GM12878 (cell line): ENCODE data around the gene BCL11A. TPM values are rescaled to one million over a fixed set of nuclear protein-coding genes. Genes with fewer than 3 reads are reported as not detected.

Source experiments
- polyA plus RNA-seq, 11 experiments: library from polyadenylated mRNA; depleted of rRNA in 4 of 11; unstranded in 6 of 11; stranded (reverse) in 5 of 11; fragments of >200 nt; fragmentation: Nextera tagmentation in 4 of 11; fragmentation: Illumina TruSeq in 1 of 11; extraction: Ambion mirVana in 4 of 11; extraction: Trizol in 1 of 11; gene quantifications; 1 replicate in 1 of 11; 2 replicates in 10 of 11; pipeline versions ENCODE4 v1.2.1 to v1.2.3, GENCODE V29; 2011 to 2016; ENCODE audit warnings: inconsistent platforms in 2 of 11, missing spikeins in 2 of 11, low read depth in 1 of 11
- total RNA-seq, 4 experiments: library from RNA; depleted of rRNA in 3 of 4; stranded (reverse); fragments of >200 nt in 3 of 4; fragmentation: Illumina TruSeq in 1 of 4; extraction: Trizol in 1 of 4; gene quantifications; 2 replicates each; pipeline versions ENCODE4 v1.2.1 to v1.2.3, GENCODE V29; 2013 to 2021
- TF ChIP-seq, protein P1 (sequence below): fragments of 450-650 bp; formaldehyde crosslinking; IDR thresholded peaks from 2 replicates; pipeline ENCODE4 v1.4.0; 2020; ENCODE audit warnings: mild to moderate bottlenecking, moderate library complexity
- TF ChIP-seq, protein P2 (sequence below), 3 experiments: IDR thresholded peaks in 2 of 3; conservative IDR thresholded peaks in 1 of 3; 2 replicates each; pipeline ENCODE4 v1.5.1; 2011; ENCODE audit warnings: low read depth in 3 of 3, low read length in 3 of 3, mild to moderate bottlenecking in 3 of 3, control low read depth in 2 of 3, moderate library complexity in 2 of 3, inconsistent platforms in 1 of 3, mixed read lengths in 1 of 3; ENCODE audit not compliant: control insufficient read depth in 2 of 3, insufficient read depth in 1 of 3; ENCODE audit errors: extremely low read depth in 1 of 3
- TF ChIP-seq, protein P3 (sequence below): fragments of 450-650 bp; IDR thresholded peaks from 2 replicates; pipeline ENCODE4 v1.6.1; 2018; ENCODE audit warnings: mild to moderate bottlenecking, low read depth, moderate library complexity; ENCODE audit not compliant: partially characterized antibody
- TF ChIP-seq, protein P4 (sequence below): fragments of 450-650 bp; IDR thresholded peaks from 2 replicates; pipeline ENCODE4 v1.6.1; 2016; ENCODE audit warnings: mild to moderate bottlenecking

Gene BCL11A
- total and polyA plus RNA-seq, 10 of the 15 experiments (the other 5 are each of a cell fraction or from before 2014, with no cell fraction given), result 7.5 to 26.6 (median 11.1) TPM; not detected in 1

DNA sequence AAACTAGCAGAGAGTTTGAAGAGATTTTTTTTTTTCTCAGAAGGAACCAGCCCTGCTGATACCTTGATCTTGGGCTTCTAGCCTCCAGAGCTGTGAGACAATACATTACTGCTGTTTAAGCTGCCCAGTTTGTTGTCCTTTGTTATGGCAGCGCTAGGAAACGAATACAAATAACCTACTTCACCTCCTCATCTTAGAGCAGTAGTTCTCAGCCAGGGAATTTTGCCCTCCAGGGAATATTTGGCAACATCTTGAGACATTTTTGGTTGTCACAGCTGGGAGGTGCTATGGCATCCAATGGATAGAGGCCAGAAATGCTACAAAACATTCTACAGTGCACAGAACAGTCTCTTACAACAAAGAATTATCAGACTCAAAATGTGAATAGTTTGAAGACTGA, 43.9 kb upstream of the BCL11A start (continued):
- TF ChIP-seq, protein P1, sequence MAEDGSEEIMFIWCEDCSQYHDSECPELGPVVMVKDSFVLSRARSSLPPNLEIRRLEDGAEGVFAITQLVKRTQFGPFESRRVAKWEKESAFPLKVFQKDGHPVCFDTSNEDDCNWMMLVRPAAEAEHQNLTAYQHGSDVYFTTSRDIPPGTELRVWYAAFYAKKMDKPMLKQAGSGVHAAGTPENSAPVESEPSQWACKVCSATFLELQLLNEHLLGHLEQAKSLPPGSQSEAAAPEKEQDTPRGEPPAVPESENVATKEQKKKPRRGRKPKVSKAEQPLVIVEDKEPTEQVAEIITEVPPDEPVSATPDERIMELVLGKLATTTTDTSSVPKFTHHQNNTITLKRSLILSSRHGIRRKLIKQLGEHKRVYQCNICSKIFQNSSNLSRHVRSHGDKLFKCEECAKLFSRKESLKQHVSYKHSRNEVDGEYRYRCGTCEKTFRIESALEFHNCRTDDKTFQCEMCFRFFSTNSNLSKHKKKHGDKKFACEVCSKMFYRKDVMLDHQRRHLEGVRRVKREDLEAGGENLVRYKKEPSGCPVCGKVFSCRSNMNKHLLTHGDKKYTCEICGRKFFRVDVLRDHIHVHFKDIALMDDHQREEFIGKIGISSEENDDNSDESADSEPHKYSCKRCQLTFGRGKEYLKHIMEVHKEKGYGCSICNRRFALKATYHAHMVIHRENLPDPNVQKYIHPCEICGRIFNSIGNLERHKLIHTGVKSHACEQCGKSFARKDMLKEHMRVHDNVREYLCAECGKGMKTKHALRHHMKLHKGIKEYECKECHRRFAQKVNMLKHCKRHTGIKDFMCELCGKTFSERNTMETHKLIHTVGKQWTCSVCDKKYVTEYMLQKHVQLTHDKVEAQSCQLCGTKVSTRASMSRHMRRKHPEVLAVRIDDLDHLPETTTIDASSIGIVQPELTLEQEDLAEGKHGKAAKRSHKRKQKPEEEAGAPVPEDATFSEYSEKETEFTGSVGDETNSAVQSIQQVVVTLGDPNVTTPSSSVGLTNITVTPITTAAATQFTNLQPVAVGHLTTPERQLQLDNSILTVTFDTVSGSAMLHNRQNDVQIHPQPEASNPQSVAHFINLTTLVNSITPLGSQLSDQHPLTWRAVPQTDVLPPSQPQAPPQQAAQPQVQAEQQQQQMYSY (CRISPR knock-in tag), result no peak
- TF ChIP-seq, protein P2, sequence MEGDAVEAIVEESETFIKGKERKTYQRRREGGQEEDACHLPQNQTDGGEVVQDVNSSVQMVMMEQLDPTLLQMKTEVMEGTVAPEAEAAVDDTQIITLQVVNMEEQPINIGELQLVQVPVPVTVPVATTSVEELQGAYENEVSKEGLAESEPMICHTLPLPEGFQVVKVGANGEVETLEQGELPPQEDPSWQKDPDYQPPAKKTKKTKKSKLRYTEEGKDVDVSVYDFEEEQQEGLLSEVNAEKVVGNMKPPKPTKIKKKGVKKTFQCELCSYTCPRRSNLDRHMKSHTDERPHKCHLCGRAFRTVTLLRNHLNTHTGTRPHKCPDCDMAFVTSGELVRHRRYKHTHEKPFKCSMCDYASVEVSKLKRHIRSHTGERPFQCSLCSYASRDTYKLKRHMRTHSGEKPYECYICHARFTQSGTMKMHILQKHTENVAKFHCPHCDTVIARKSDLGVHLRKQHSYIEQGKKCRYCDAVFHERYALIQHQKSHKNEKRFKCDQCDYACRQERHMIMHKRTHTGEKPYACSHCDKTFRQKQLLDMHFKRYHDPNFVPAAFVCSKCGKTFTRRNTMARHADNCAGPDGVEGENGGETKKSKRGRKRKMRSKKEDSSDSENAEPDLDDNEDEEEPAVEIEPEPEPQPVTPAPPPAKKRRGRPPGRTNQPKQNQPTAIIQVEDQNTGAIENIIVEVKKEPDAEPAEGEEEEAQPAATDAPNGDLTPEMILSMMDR (IDR thresholded peaks at IDR 0.05 in 2 of 3, conservative IDR thresholded peaks at IDR 0.05 in 1 of 3; ENCODE audit: control insufficient read depth in 2 of 3, extremely low read depth in 1 of 3, insufficient read depth in 1 of 3, low read depth in 3 of 3, low read length in 3 of 3), result no peak
- TF ChIP-seq, protein P3, sequence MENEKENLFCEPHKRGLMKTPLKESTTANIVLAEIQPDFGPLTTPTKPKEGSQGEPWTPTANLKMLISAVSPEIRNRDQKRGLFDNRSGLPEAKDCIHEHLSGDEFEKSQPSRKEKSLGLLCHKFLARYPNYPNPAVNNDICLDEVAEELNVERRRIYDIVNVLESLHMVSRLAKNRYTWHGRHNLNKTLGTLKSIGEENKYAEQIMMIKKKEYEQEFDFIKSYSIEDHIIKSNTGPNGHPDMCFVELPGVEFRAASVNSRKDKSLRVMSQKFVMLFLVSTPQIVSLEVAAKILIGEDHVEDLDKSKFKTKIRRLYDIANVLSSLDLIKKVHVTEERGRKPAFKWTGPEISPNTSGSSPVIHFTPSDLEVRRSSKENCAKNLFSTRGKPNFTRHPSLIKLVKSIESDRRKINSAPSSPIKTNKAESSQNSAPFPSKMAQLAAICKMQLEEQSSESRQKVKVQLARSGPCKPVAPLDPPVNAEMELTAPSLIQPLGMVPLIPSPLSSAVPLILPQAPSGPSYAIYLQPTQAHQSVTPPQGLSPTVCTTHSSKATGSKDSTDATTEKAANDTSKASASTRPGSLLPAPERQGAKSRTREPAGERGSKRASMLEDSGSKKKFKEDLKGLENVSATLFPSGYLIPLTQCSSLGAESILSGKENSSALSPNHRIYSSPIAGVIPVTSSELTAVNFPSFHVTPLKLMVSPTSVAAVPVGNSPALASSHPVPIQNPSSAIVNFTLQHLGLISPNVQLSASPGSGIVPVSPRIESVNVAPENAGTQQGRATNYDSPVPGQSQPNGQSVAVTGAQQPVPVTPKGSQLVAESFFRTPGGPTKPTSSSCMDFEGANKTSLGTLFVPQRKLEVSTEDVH, result no peak
- TF ChIP-seq, protein P4, sequence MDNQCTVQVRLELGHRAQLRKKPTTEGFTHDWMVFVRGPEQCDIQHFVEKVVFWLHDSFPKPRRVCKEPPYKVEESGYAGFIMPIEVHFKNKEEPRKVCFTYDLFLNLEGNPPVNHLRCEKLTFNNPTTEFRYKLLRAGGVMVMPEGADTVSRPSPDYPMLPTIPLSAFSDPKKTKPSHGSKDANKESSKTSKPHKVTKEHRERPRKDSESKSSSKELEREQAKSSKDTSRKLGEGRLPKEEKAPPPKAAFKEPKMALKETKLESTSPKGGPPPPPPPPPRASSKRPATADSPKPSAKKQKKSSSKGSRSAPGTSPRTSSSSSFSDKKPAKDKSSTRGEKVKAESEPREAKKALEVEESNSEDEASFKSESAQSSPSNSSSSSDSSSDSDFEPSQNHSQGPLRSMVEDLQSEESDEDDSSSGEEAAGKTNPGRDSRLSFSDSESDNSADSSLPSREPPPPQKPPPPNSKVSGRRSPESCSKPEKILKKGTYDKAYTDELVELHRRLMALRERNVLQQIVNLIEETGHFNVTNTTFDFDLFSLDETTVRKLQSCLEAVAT, result no peak
- TF ChIP-seq, all 136 proteins: peak for 0
